GM19372 (cell line): Measurements from ENCODE around the gene CYGB.

Experiments
- ATAC-seq: cut with Tn5 transposase; IDR thresholded peaks from one replicate; pipeline ENCODE4 v1.9.1; 2021; ENCODE audit warnings: mild to moderate bottlenecking, low read depth, moderate library complexity; ENCODE audit not compliant: unreplicated experiment

CYGB gene

DNA sequence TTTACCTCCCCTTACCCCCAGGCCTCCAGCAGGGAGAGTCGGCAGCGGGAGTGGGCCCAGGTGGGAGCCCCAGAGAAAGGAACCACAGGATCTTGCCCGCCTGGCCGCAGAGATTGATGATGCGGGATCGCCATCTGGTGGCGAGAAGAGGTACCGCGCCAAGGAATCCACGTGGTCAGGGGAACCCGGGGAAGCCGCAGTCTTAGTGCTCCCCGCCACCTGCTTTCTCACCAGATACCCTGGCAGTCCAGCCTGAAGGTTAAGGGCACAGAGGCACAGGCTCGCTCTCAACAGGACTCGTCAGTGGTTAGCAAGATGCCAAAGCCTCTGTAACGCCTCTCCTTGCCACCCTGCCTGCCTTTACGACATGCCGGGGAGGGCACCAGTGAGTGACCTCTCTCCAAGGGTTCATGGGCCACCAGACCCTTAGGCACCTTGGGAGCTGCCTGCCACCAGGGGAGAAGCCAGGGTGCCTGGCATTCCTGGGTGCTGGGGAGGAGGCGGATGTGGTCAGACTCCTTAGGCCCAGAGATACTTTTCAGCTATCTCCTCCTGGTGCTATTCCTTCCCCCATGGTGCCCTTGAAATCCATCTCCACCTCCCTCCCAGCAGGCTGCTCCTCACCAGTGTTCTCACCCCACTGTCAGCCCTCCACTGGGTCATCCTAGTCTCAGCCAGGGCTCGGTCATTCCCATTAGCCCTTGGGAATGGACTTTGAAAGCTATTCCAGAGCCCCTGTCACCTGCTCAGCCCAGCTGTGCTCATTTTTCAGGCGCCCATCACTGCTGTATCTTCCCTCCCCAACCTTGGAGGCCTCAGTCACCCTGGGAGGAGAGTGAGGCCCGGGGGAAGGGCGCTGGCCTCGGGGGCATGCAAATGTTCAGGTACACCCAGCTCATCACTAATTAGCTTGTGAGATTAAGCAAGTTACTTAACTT, 30.8 kb downstream of the CYGB start:
- no peak for ATAC-seq

GRCh38 chr17:76504117-76504516, 33.4 kb downstream of the CYGB start:
- no peak for ATAC-seq

- ATAC-seq: no peak
Observed at GRCh38 chr17:76502341-76503211, 34.9 kb downstream of the CYGB start.

DNA sequence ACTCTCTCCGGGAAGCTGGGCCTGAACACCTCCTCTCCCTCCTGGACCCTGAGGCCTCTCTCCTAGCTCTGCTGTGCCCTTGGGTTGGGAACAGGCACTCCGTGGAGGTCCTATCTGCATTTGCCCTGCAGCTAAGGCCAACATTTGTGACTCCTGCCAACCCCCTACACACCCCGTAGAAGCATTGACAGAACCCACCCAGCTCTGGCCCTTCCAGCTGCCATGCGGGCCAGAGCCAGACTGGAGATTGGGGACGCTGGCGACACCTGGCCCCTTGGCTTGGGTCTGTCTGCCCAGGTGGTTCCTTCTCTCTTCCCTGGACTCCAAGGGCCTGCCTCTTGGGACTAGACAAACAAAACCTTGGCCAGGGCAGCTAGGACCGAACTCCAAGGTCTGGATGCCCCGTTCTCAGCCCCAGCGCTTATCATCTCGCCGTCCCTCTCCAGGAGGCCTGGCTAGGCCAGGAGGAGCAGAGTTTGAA, 35.6 kb downstream of the CYGB start:
- no peak for ATAC-seq

DNA sequence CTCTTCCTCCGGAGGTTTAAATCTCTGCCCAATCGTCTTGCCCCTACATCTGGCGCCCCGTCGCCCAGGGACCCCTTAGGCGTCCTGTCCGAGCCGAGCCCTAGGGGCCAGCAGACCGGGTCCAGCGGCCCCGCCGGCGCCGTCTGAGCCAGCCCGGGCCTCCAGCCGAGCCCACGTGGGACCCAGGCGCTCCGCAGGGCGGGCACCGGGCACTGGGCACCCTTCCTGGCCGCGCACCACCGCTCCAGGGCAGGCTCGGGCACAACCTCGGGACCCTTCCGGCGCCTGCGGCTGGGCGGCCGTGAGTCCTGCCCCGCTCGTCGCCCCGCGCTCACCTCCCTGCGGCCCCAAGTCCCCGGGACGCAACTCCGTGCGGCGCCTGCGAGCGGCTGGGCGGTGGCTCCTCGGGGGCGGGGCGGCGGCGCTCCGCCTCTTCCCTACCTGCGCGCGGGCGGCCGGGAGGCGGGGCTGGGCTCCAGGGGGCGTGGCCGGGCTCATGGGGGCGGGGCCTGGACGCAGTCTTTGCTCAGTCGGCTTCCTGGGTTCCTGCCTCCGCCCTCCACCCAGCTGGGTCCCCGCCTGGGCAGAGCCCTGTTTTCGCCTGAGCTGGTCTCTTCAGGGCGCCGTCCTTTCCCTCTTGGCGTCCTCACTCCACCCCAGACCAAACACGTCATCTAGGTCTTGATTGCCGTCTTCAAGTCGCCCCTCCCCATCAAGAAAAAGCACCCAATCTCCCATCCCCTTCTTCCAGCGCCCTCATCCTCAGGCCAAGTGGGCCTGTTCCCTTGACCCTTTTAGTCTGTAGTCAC, 36.3 kb downstream of the CYGB start, which contains the start of gene RHBDF2:
TSS of gene RHBDF2 (minus strand) at position 406 of the 809 bp plus-strand sequence. CDS start 19,899 bp downstream, outside the sequence.
- ATAC-seq: peak; percentile 77

- ATAC-seq: no peak
Observed at GRCh38 chr17:76500747-76501017, 36.8 kb downstream of the CYGB start.

DNA sequence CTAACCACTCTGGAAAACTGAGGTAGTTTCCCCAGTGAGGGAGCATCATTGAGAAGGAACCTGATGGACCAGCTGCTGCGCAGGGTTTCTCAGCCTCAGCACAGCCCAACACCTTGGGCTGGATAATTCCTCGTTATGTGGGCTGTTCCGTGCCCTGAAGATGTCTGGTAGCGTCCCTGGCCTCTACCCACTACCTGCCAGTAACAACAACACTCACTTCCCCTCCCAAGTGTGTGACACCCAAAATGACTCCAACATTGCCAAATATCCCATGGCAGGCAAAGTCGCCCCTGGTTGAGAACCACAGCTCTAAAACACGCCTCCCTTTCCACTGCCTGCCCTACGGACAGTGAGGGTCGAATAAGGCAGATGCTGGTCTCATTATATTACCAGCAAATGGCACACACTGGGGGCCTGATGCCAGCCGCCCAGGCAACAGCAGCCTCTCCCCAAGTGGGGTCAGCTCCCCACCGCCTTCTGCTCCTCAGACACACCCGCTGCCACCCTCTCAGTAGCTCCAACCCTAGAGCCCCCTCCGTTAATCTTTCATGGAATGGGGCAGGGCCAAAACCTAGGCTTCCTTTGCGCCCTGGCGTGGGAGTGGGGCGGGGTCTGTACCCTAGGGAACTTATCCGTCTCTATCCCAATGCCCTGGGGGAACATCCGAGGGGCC, 37.3 kb downstream of the CYGB start:
- ATAC-seq: no peak

DNA sequence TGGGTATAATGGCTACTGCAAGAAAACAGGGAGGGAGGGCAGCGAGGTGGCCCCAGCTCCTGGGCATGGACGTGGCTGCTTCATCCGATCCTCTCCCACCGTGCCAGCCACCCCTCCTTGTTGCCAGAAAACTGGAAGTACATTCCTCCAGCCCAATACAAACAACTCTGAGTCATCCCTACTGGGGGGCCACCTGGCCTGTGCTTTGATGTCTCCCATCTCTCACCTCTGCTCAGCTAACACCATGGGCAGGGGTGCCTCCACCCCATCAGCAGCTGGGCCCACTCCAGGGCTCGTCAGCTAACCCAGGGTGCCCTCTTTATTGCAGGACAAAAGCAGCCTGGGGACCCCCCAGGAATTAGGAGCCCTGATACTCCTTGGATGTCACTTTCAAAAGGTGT, 38.2 kb downstream of the CYGB start:
- ATAC-seq: no peak

DNA sequence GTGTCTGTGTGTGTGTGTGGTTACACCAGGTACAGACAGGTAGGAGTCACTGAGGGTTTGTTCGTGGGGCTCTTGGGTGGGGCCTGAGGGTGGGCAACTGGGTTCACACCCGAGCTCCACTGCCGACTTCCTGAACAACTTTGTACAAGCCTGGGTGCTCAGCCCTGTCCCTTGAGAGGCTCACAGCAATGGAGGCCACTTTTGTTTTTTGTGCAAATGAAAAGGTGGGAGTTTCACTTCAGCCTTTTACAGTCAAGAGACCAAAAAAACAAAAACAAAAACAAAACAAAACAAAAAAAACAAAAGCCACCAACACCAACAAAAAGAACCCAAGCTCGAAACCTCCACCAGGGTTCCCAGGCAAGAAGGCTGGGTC, 38.6 kb downstream of the CYGB start:
- no peak for ATAC-seq

DNA sequence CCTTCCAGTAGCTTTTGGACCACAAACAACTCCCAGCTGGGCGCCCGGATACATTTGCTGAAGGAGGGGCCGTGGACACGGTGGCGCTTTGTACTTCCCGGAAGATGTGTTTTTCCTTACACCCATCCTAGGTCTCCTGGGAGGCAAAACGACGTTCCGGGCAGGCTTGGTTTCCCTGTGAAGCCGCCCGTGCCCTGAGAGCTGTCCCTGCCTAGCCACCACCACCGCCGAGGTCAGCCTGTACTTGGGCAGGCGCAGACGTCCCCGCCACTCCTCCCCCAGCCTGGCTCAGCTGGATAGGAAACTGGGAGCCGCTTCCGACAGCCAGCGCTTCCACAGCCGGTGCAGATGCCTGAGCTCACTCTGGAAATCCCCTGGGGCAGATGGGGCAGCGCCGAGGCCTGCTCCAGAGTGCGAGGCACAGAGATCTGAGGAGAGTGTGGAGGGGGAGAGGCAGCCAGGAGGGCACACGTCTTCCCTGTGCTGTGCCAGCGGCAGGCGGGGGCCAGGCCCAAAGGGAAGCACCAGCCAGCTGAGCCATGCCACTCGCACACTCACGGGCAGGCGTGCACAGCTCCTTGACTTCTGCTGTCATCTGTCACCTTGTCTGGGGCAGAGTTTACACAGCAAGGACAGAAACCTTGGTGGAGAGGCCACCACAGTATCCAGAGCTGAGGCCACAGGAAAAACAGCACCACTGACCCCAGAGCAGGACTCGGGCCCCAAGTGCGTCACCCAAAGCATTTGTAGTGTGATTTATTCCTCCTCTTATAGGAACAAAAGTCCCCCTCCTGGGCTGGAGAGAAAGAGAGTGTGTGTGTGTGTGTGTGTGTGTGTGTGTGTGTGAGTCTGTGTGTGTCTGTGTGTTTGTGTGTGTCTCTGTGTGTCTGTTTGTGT, 39.3 kb downstream of the CYGB start:
- no peak for ATAC-seq

DNA sequence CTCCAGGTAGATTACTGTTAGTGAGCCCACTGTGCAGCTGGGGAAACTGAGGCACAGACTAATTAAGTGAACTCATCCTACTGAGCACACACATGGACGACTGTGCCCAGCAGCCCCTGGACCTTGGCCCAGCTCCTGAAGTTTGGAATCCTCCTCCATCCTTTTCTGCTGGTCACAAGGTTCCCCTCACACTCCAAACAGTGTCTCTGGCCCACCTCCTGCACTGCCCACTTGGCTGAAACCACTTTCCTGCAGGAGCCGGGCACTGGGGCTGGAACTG, 39.9 kb downstream of the CYGB start:
- ATAC-seq: no peak

GRCh38 chr17:76496464-76496863, 41.0 kb downstream of the CYGB start:
- no peak for ATAC-seq

DNA sequence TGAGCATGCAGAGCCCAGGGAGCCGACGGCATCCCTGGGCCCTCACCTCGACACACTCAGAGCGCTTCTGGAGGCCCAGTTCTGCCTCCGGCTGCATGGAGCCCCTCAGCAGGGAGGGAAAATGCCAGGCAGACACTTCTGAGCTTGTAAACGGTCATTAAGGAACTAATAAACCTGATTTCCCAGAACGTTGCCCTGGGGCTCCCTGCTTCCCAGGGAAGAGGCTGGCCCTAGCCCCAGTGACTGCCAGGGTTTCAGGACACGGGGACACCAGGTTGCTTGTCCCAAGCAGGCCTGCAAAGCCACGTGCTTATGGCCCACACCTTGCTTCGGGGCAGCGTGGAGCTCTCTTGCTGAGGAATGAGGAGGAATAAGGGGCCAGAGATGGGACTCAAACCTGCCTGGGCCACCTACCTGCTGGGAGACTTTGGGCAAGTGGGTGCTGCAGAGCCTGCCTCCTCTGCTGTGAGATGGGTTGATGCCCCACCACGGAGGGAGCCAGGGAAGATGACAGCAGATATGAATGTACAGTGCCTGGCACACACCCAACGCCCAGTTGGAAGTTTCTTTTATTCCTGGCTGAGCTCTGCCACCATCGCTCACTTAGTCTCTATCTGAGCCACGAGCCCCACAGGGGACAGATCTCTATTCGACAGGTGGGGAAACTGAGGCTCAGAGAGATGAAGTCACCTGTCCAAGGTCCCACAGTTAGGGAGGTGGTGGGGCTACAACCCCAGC, 41.7 kb downstream of the CYGB start:
- no peak for ATAC-seq

DNA sequence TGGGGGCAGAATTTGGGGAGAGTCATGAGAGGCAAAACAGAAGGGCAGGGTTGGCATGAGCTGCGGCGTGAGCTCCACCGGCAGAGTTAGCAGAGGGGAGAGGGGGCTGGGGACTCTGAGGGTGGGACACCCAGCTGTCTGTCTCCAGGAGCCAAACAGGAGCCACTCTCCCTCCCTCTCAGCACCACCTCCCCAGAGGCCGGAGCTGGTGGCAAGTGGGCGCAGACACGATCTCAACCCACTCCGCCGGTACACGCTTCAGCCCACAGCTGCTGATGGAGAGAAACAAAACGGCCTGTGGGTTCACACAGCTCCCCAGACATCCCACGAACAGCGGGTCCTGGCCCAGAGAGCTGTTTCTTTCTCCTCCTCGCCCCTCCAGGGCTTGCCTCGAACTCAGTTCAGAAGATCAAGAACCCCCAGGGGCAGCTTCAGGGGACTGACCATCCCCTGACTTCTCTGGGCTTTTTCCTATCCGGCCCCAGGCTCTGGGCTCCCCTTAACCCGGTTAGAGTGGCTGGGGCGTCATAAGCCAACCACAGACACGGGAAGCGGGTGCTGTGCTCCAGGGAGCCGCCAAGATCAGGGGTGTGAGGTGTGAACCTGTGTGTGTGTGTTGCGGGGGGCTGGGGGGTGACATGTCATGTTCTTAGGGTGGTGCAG, 43.9 kb downstream of the CYGB start:
- ATAC-seq: no peak

DNA sequence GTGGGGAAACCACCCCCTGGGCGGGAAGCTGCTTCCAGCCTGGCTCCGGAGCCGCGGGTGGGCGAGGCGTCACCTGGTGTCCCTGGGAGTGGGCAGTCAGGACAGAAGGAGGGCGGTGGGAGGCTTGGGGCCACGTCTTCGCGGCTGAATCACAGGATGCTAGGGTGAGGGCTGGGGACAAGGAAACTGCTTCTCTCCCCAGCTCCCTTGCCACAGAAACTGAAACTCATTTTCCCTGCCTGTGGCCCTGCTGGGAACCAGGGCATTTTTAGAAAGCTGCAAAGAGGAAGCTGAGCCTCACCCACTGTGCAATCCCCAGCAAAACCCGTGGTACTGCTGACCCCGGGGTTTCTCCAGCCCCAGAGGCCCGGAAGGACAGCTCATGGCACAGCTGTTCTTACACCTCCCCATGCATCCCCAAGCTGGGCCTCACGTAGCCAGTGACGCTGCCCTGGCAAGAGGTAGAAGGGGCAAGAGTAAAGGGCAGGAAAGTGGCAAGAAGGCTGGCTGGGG, 44.5 kb downstream of the CYGB start:
- ATAC-seq: no peak

DNA sequence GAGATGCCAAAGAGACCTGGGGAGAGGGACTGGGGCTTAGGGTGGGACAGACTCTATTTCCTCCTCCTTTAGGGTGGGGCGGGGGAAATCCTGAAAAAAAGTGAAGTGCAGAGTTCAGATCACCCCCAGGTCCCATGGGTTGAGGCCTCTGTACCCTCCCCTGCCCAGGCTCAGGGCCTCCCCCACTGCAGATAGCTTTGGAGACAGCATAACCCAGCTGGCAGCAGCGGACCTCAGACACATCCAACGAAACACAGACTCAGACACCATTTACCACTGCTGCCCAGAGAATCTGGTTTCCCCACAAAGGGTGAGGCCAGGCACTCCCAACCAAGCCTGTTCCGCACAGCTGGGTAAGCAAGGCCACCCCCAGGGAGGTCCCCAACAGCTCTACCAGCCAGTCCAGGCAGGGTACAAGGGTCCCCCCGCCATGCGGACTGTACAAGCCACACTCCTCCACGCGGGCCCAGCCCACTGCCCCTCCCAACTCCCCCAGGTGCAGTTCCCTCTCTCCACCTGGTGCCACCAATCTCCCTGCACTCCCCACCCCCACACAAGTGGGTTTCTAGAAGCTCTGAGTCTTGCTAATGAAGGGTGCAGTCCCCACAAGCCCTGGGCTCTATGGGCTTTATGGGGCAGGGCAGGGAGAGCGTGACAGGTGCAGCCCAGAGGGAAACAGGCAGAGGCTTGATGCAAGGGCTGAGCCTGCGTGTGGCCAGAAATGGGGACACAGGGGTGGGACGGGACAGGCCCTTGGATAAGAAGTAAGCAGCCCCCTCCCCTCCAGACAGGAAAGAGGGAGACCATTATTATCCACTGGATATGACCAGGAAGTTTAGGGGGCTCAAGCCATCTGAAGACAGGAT, 45.2 kb downstream of the CYGB start:
- ATAC-seq: no peak
